Kidney epithelial cell (primary cell): Measurements from ENCODE around the gene EIF2AK2. TPM values are rescaled to one million over a fixed set of nuclear protein-coding genes. Genes with fewer than 3 reads are reported as not detected.
A peak's percentile ranks its signal among the peaks of the same experiment; 100 is the strongest.

Experiments
- DNase-seq: peaks from one replicate; pipeline ENCODE4 v3.0.0-alpha.2; 2010; ENCODE audit warnings: low read depth
- H3K27me3 ChIP-seq: 2 replicates; pipeline ENCODE4 v1.6.0; 2011; ENCODE audit warnings: low read length; ENCODE audit not compliant: control insufficient read depth, insufficient read depth
- H3K36me3 ChIP-seq: 2 replicates; pipeline ENCODE4 v1.5.1; 2011; ENCODE audit warnings: low read length; ENCODE audit not compliant: control insufficient read depth, insufficient read depth
- H3K4me3 ChIP-seq: 2 replicates; pipeline ENCODE4 v1.5.1; 2011; ENCODE audit warnings: low read depth, mild to moderate bottlenecking, control low read depth, low read length
- CTCF ChIP-seq: IDR thresholded peaks from 2 replicates; pipeline ENCODE4 v1.5.1; 2011; ENCODE audit warnings: mild to moderate bottlenecking, moderate library complexity, low read length, control low read depth, inconsistent platforms; ENCODE audit not compliant: insufficient read depth, poor library complexity, severe bottlenecking
- total RNA-seq: library from RNA; depleted of rRNA; stranded (reverse); fragments of >200 nt; gene quantifications from 2 replicates; pipeline ENCODE4 v1.2.3, GENCODE V29; 2015

EIF2AK2 gene
- total RNA-seq, 1 donor from 2014 or later, result 23.5 TPM

- no peak overlapping the region for H3K4me3 ChIP-seq
- no peak for TF ChIP-seq CTCF
- H3K27me3 ChIP-seq, result no peaks in the 10 kb centered on the region
- DNase-seq, result no peak
- no peaks in the 10 kb centered on the region for H3K36me3 ChIP-seq
Observed at GRCh38 chr2:37190290-37190689, 33.5 kb upstream of the EIF2AK2 start.

GRCh38 chr2:37189452-37190153 is 32.8 kb upstream of the EIF2AK2 start:
- Histone ChIP-seq H3K27me3 (no peaks in the 10 kb centered on the region), H3K36me3 (no peaks in the 10 kb centered on the region), H3K4me3 (no peak overlapping the region)
- DNase-seq, result peak; percentile 61
- no peak for TF ChIP-seq CTCF

GRCh38 chr2:37188570-37188969 is 31.8 kb upstream of the EIF2AK2 start, which contains the start of gene SULT6B1:
Gene SULT6B1, minus strand, starts transcription at chr2:37188670. Its CDS starts 30 bp downstream, at chr2:37188640.
- H3K36me3 ChIP-seq, result no peaks in the 10 kb centered on the region
- no peak within 1 kb of the TSS for H3K4me3 ChIP-seq
- H3K27me3 ChIP-seq, result no peaks in the 10 kb centered on the region
- no peak for DNase-seq
- no peak for TF ChIP-seq CTCF

- Histone ChIP-seq H3K4me3 (no peak overlapping the region), H3K36me3 (no peaks in the 10 kb centered on the region), H3K27me3 (no peaks in the 10 kb centered on the region)
- DNase-seq, result no peak
- TF ChIP-seq CTCF, result no peak
Observed at GRCh38 chr2:37181726-37182684, 25.2 kb upstream of the EIF2AK2 start.

GRCh38 chr2:37180640-37181039 is 23.9 kb upstream of the EIF2AK2 start:
- DNase-seq, result no peak
- Histone ChIP-seq H3K27me3 (no peaks in the 10 kb centered on the region), H3K4me3 (no peak overlapping the region), H3K36me3 (no peaks in the 10 kb centered on the region)
- TF ChIP-seq CTCF, result no peak
